GM21723 (cell line): ENCODE data around the gene CREB3L2.

Experiments used
- ATAC-seq: cut with Tn5 transposase; IDR thresholded peaks from one replicate; pipeline ENCODE4 v1.9.1; 2021; ENCODE audit warnings: mild to moderate bottlenecking, moderate library complexity; ENCODE audit not compliant: unreplicated experiment

CREB3L2 gene

GRCh38 chr7:137878333-137878961 is 123.4 kb downstream of the CREB3L2 start:
- no peak for ATAC-seq

DNA sequence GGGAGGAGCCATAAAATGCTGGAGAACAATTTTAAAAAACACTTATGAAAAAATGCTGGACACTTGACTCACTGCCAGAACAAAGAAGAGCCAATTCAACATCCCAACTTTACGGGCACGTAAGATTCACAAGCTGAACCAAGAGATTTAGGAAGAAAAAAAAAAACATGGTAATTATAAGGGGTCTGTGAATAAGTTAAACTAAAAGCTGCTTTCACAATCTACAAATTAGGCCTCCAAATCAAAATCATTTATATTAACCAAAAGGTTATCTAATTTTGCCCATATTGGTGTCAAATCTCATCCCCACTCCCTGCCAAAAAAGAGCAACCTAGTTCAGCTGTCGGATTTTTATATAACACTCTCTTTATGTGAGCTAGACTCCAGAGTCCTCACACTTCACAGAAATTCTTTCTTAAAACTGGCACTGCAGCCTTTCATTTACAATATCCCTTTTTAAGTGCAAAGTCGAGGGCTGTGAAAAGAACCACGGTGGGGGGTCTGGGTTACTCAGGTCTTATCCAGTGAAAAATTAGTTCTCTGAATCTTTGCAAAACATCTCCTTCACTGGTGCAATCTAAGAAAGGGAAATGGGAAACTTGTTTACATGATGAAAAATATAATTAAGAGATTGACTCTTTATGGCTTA is 124.7 kb downstream of the CREB3L2 start:
- no peak for ATAC-seq

GRCh38 chr7:137875746-137876145 is 126.1 kb downstream of the CREB3L2 start:
- ATAC-seq: no peak

GRCh38 chr7:137873979-137874777 is 127.7 kb downstream of the CREB3L2 start:
- ATAC-seq: no peak

DNA sequence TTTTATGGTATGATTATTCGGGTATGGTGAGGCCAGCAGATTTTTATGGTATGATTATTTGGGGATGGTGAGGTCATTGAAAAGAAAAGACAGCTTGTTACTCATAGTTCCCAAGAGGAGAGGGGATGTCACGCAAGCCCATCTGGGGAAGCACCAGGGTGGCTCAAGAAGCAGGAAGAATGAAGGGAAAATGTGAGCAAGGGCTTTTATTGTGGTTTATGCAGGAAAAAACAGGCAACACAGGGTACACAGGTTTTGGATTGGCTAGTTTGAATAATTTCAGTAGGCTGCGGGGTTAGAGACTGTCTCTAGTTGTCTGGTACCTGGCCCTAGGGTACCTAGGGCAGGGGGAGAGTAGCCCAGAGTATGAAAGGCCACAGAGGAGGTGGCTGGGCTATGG is 128.4 kb downstream of the CREB3L2 start:
- no peak for ATAC-seq

DNA sequence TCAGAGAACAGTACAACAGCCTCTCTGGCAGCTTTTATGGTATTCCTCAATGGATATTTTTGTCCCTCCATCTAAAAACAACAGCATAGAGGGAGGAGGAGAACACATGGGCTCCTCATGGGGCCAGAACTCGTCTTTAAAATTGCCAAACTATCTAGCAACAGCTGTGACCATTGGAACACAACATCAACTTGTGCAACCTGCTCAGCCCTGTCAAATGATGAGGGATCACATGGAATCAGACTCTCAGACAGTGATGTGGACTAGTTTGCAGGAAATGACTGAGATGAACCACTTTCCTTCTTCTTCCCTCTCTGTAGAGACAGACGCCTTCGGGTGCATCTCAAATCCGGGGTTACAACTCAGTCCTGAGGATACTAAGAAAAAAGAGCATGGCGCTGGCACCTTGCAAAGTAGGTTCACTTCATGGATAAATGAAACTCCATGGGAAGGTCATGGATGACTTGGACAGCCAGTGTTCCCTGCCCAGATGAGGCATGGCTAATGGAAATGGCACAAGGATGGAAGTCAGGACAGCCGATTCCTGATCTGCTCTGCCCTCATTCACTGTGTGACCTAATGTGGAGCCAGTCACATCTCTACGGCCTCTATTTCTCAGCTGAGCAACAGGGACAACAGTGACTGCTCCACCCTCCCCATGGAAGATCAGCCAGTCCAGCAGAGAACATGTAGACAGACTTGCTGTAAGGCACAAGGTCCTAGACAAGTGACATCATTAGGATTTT is 130.5 kb downstream of the CREB3L2 start:
- ATAC-seq: no peak

- ATAC-seq: no peak
These were observed 131.2 kb downstream of the CREB3L2 start for GRCh38 chr7:137870684-137871083.

- no peak for ATAC-seq
These were observed 131.8 kb downstream of the CREB3L2 start for GRCh38 chr7:137870078-137870477.

- ATAC-seq: no peak
These were observed 132.6 kb downstream of the CREB3L2 start for GRCh38 chr7:137869260-137869659.

- ATAC-seq: no peak
These were observed 134.6 kb downstream of the CREB3L2 start for GRCh38 chr7:137867289-137867688.

- ATAC-seq: no peak
These were observed 136.1 kb downstream of the CREB3L2 start for GRCh38 chr7:137865764-137866163.

DNA sequence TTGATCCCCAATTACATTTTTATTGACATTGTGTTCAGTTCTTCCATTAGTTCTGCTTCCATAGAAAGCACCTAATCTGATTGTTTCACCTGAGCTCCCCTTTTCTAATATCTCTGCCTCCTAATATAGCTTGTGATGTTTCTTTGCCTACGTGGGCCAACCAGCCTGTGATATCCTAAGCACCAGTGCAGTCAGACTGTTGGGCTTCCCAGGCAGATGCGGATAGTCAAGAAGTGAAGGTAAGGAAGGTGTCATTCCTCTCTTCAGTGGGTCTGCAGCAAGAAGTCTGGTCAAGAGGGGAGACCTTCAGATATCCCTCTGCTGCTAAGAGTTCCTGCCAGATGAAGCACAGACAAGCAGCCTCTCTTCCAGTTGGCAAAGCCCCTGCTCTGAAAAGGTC is 138.9 kb downstream of the CREB3L2 start:
- no peak for ATAC-seq

DNA sequence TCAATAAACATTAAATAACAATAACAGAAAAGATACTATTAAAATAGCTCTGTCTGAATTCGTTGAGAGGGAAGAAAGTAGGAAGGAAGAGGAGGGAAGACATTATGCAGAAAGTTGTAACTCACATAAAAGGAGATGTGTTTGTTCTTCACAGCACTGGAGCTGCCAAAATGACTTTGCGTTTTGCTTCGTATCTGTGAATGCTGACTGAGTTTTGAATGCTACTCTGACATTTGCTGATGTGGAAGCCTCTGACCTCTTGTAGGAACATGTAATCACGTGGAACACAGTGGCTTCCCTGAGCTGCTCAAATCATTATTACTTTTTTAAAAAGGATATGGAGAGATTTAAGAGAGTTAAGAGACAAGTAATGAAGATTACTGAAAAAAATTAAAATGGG is 139.5 kb downstream of the CREB3L2 start:
- no peak for ATAC-seq

- ATAC-seq: no peak
These were observed 141.3 kb downstream of the CREB3L2 start for GRCh38 chr7:137860542-137860941.

DNA sequence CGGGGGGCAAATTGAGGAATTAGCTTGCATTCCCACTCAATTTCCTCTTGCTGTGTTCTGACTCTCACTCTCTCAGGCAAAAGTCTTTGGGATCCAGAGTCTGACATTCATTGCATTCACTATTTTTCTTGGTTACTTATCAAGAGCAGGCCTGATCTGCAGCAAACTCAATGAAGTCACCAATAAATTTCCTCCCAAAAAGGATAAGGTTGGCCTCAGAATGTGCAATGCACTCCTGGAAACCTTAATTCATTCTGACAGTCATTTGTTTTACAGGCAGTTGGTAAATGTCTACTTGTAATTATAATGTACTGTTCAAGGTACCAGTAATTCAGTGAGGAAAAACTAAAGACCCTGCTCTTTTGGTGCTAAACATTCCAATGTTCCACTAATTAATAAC is 148.8 kb downstream of the CREB3L2 start:
- no peak for ATAC-seq

DNA sequence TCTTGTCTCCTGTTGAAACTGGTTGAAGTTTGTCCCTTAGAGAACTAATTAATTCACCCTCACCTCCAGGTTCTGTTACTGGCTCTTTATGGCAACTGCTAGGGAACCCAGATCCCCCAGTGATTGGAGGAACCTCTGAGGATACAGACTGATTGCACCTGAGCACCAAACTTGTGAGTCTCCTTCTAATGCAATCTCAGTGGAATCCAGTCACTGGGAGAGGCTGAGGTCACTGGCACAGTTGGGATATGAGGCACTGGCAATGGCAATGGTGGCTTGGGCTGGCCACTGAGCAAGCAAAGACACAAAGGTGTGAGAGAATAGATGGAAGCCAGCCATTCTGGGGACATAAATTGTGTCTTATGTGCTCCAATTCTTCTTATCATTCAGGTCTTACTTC is 149.8 kb downstream of the CREB3L2 start:
- ATAC-seq: no peak

GRCh38 chr7:137850972-137851945 is 150.6 kb downstream of the CREB3L2 start:
- no peak for ATAC-seq

GRCh38 chr7:137850571-137850970 is 151.3 kb downstream of the CREB3L2 start:
- ATAC-seq: no peak

DNA sequence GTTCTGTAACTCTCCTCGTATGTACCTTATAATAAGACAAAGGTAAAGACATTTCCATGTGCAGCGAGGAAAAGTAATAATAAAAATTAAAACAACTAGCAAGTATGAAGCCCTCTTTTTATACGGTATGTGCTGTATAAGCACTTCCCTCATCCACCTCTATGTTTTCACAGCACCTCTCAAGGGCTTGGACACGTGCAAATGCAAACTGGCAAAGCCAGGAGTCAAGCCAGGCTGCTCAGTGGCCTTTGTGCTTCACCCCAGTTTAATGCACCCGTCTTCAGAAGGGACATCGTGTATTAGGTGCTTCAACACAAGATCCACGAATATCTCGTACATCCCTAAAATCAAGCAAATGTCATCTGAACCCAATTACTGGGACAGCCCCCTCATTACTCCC is 153.8 kb downstream of the CREB3L2 start:
- ATAC-seq: no peak

DNA sequence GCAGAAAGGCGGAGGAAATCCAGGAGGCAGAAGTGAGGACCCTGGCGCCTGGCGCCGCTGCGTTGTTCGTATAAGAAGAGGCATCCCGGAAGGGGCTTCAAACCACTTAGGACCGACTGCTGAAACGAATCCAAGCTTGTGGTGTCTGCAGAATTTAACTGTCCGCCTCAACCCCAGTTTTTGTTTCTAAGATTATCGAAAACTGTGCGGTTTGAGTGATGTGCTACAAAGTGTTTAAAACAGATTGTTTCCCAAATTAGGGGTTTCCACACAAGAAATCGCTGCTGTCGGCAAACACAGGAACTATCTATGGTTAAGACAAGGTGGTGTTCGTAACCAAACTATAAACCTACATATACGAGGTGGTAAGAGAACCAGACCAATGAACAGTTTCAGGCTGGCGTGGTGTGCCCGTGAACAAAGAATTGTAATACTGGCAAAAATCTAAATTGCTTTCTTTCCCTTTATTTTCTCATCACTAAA is 154.3 kb downstream of the CREB3L2 start:
- ATAC-seq: no peak
